Adipose tissue (tissue), 3 donors: ENCODE data around the gene WNT2. TPM values are rescaled to one million over a fixed set of nuclear protein-coding genes. Genes with fewer than 3 reads are reported as not detected.
"Not testable (repeated sequence)": the region's sequence is repeated elsewhere in the genome, so short reads cannot be mapped to it uniquely, and the experiment has no call there.

Experiments
- H3K27ac ChIP-seq: one replicate; pipeline ENCODE4 v1.5.1; 2013; ENCODE audit warnings: low read depth, low read length
- WGBS, 3 donors: extraction: QIAGEN DNeasy Blood & Tissue Kit; methylation state at CpG; one replicate each; pipeline ENCODE4 v1.1.7; 2013; 5-methylcytosine and 5-hydroxymethylcytosine counted together
- polyA plus RNA-seq, 3 donors: library from polyadenylated mRNA; stranded (reverse); fragments of 200-250 nt; gene quantifications; one replicate each; pipeline ENCODE4 v1.2.3, GENCODE V29; 2013
- donor health status: healthy with polysubstance abuse.
- donor health status: Bipolar disorder and iron deficiency.
- donor health status: healthy.

The WNT2 gene
- polyA plus RNA-seq, 3 donors: 0.13 to 1.0 (median 0.25) TPM

DNA sequence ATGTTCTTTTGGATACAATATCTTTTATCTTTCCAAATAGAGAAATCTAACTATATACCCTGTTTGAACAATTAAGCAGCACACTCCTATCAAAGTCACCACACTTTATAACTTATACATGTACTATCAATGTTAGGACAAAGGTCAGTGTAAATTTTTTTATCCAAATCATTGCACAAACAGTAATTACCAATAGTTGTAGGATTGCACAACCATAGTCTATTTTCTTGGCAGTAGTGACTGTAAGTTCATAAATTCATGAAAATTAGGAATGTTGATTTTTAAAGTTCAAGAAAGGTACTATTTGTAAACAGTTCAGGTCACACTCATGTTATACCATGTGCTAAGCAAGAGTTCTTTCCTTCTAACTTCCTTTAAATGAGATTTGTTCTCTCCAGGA is 9.3 kb downstream of the WNT2 start:
- no peak overlapping the region for H3K27ac ChIP-seq

DNA sequence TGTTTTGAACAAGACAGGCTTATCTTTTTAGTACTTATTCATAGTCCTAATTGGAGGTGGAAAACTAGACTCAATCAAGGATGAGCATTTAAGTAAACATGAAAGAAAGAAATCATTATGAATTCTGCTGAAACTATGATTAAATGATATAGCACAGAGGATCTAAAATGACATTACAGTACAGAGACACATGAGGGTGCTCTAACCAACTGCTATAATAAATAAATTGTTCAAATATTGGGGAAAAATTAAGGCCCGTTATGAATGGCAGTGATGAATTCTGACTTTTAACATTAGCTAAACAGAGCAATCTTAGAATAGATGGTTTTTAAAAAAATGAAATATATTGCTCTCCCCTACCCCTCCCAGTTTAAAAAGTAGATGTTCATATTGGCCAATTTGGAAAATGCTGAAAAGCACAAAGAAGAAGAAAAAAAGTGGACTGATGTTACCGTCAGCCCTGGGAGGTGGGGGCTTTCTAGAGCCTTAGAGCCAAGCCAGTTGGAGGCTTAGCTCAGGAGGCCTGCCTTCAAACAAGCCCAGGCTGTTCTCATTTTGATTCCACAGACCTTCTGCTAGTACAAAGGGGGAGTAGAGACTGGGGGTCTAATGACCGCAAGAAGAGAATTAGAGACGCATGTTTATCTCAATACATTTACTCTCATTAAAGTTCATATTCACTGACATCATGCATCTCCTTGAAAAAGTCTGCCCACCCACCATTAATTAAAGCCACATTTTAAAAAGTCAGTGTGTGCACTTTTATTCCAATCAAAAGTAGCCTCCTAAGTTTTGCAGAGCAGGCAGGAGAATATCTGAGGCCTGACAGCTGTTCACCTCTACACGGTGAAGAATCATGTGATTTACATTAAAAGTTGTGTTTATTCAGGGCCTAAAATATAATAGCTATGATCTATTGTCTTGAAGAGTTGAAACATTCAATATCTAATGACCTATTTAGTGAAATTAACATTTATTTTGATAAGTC is 10.0 kb downstream of the WNT2 start:
- no peak overlapping the region for H3K27ac ChIP-seq

DNA sequence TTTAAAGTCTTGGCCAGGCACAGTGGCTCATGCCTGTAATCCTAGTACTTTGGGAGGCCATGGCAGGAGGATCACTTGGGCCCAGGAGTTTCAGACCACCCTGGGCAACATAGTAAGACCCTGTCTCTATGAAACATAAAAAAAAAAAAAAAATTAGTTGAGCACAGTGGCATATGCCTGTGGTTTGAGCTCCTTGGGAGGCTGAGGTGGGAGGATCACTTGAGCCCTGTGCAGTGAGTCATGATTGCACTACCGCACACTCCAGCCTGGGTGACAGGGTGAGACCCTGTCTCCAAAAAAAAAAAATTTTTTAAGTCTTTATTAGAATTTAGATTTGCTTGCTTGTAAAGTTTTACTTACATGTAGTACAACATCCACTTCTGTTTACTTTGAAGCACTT is 14.0 kb downstream of the WNT2 start:
- 94 to 100% (median 96%) methylated on average over 1 of the region's 1 CpG for WGBS, 3 donors
- H3K27ac ChIP-seq: no peak overlapping the region

More for the DNA sequence above, 10.0 kb downstream of the WNT2 start:
- 64 to 70% (median 68%) methylated on average over 5 of the region's 5 CpGs for WGBS, 3 donors

DNA sequence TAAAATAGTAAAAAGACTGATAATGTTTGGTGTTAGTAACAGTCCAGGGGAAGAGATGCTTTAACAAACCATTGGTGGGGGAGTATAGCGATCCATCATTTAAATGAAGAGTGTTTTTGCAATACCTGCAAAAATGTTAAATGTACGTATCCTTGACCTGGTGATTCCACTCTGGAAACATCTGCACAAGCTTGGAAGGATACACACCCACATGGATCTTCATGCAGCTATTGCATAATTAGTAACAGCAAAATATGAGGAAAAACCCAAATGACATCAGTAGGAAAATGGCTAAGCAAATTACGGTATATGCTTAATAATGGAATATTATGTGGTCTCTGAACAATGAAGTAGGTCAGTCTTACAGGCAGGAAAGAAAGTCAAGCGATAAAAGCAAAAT is 20.5 kb downstream of the WNT2 start:
- WGBS, 3 donors: 85 to 89% (median 89%) methylated on average over 4 of the region's 4 CpGs
- no peak overlapping the region for H3K27ac ChIP-seq

DNA sequence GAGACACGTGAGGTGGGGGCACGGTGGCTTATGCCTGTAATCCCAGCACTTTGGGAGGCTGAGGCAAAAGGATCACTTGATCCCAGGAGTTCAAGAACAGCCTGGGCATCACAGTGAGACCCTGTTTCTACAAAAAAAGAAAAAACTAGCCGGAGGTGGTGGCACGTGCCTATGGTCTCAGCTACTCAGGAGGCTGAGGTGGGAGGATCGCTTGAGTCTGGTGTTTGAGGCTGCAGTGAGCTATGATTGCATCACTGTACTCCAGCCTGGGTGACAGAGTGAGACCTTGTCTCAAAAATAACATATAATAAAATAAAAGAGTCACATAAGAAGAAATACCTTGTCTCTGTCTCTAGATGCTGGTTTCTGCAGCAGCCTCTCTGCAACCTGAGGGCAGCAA is 22.4 kb downstream of the WNT2 start:
- 85 to 91% (median 86%) methylated on average over 5 of the region's 5 CpGs for WGBS, 3 donors

DNA sequence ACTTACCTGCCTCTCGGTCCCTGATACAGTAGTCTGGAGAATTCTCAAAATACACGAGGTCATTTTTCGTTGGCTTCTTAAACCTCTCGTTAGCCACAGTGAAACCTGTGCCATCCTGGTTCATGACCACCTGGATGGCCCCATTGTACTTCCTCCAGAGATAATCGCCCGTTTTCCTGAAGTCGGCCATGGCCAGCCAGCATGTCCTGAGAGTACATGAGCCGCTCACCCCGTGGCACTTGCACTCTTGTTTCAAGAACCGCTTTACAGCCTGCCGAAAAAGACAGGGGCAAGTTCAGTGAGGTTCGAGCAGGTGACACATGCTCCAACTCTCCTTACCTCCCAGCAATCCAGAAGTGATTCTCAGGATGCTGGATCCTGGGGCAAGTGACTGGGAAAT is 25.3 kb downstream of the WNT2 start:
- H3K27ac ChIP-seq: no peak overlapping the region
- WGBS, 3 donors: 84 to 89% (median 87%) methylated on average over 12 of the region's 12 CpGs

More for the DNA sequence above, 22.4 kb downstream of the WNT2 start:
- H3K27ac ChIP-seq: not testable (repeated sequence)

DNA sequence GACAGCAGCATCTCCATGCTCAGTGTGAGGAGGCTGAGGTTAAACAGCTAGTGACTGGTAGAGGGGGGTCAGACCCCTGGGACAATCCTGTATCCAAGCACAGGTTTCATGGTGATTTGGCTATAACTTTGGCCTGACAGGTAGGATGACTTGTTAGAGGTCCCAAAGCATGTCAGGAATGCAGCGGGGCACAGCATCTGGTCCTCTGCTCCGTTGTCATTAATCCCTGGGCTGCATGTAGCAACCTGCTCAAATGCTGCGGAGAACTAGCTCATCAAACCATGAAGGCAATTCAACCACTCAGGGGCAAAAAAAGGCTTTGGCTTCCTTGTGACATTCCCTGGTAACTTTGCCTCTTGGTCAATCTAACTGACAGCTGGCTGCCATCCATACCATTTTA is 26.8 kb downstream of the WNT2 start:
- H3K27ac ChIP-seq: no peak overlapping the region
- 49 to 76% (median 57%) methylated on average over 3 of the region's 3 CpGs for WGBS, 3 donors

DNA sequence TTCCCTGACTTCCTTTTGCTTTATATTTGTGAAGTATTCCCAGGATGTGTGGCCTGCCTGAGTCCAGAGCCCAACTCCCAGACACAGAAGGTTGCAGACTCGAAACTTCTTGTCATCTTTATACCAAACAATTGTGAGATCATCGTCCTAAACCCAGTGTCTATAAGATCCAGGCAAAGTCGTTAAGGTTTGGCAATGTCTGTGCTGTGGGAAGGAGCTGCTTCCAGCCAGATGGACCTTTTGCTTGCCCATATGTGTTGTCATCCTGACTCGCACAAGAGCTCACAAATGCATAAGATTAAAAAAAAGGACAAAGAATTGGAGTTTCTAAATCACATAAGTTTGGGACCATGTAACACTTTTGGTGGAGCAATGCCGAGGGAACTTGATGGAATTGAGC is 37.0 kb downstream of the WNT2 start:
- H3K27ac ChIP-seq: no peak overlapping the region
- 67 to 78% (median 70%) methylated on average over 5 of the region's 5 CpGs for WGBS, 3 donors

DNA sequence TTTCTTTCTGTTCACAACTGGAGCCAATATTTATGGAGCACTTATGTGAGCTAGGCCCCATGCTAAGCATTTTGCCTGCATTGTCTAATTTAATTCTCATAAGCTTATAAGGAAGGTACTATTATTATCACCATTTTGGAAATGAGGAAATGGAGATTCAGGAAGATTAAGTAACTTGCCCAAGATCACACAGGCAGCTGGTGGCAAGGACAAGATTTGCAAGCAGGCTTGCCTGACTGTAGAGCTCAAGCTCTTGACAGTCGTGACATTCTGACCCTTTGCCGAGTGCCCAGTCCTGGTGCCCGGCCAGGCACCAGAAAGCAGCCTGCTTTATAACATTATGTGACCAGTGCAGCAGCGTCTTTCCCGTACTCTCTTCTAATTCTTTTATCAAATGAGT is 38.2 kb downstream of the WNT2 start:
- WGBS, 3 donors: 80 to 87% (median 85%) methylated on average over 5 of the region's 5 CpGs

DNA sequence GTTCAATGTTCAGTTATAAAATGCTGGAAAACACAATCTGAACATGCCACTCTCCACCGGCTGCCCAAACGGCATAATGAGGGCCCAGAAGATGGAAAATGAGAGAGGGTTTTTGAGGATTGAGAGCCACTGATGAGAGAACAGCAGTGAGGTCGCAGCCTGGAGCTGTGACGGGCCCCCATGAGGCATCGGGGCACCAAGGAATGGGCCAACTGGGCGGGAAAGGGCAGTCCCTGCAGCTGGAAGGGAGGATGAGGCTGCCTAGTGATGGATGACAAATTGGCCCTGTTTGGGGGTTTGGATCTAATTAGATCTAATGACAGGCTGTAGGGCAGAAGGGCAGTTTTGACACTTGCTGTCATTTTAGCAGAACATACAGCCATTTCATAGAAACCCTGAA is 39.1 kb downstream of the WNT2 start:
- 84 to 92% (median 91%) methylated on average over 6 of the region's 6 CpGs for WGBS, 3 donors

More for the DNA sequence above, 38.2 kb downstream of the WNT2 start:
- H3K27ac ChIP-seq: no peak overlapping the region

DNA sequence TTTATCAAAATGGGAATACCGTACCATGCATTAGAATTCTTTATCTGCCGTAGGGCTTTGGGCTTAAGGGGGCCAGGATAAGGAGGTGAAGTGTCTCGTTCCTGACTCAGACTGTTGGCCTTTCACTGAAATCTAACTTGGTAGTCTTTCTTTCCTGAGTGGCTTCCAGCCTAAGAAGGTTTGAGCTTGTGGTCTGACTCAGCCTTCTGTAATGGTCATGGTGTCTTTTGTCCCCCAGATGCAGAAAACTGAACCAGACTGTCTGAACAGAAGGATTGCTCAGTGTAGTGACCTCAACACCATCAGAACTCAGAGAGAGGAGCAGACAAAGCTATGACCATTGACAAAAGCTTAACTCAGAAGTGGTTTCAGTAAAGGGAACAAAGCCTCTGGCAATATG is 39.5 kb downstream of the WNT2 start:
- WGBS, 3 donors: 75 to 87% (median 83%) methylated on average over 3 of the region's 3 CpGs
- H3K27ac ChIP-seq: no peak overlapping the region

More for the DNA sequence above, 39.1 kb downstream of the WNT2 start:
- H3K27ac ChIP-seq: no peak overlapping the region

DNA sequence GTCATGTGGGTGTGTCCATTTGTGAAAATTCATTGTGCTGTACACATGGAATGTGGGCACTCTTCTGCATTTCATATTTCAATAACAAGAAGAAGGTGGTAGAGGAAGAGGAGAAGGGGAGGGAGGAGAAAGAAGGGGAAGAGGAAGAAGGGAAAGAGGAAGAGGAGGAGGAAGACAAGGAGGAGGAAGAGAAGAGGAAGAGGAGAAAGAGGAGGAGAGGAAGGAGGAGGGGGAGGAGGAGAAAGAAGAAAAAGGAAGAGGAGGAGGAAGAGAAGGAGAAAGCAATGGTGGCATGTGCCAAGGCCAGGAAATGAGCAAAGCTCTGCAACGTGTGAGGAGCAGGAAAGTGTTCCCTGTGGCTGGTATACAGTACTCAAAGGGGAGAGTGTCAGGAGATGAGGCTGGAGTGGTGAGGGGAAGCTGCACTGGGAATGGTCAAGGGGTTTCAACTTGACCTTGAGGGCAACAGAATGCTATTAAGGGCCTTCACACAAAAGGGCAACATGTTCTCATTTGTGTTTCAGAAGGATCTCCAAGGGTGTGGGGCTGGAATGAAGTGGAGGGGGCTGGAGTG is 40.5 kb downstream of the WNT2 start:
- no peak overlapping the region for H3K27ac ChIP-seq
- 18 to 50% (median 43%) methylated on average over 1 of the region's 1 CpG for WGBS, 3 donors

DNA sequence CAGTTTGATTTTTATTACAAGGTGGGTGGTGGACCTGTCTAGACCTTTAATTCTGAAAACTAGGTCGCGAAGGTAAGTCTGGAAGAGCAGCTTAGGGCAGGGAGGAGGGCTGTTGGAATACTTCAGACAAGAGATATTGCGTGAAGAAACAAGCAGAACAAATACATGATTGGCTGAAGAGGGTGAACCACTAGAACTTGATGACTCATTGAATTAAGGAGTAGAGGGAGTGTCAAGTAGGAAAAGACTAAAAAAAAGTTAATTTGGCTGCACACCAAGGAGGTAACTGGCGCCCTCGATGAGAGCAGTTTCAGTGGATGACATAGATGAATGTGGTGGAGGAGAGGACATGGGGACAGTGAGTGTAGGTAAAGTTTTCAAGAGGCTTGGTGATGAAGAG is 41.3 kb downstream of the WNT2 start:
- H3K27ac ChIP-seq: no peak overlapping the region
- WGBS, 3 donors: 78 to 88% (median 85%) methylated on average over 5 of the region's 5 CpGs

DNA sequence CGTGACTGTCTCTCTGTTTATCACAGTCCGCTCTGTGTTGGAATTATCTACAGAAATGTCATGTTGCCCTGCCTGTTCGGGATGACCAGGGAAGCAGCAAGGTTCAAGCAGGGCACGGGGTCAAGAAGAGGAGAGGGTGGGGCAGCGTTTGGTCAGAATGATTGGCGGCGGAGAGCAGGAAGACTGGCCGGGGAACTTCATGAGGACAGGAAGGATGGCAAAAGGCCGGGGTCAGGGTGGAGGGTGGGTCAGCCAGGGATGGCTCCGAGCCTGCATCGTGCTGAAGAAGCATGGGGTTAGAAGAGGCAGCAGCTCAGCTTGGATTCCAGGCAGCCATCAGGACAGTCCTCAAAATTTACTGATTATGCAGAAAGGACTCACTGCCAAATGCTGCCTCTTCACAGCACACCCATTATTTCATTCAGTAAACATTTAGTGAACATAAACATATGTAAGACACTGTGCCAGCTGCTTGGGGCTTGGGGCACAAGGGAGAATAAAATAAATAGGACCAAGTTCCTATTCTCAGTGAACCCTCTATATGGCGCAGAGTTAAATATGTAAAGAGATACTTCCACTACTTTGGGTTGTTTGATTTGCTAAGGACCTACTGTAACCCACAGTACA is 42.8 kb downstream of the WNT2 start:
- WGBS, 3 donors: 54 to 65% (median 56%) methylated on average over 12 of the region's 12 CpGs
- no peak overlapping the region for H3K27ac ChIP-seq

DNA sequence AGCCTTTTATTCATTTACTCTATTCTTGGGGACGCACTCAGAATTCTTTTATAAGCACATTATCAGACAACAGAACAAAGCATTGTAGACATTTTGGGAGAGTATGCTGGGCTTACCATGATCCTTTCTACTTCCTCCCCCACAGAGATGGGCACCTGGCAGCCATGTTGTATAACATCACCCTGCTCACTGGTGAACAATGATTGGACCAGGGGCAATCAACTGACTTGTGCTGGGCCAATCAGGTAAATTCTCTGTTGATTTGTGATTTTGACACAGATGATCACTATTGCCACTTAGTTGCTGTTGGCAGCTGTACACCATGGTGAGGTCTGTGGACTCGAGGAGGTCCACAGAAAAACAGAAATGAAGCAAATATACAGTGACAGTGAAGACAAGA is 43.7 kb downstream of the WNT2 start:
- H3K27ac ChIP-seq: no peak overlapping the region
- WGBS, 3 donors: 78 to 90% (median 89%) methylated on average over 2 of the region's 2 CpGs

DNA sequence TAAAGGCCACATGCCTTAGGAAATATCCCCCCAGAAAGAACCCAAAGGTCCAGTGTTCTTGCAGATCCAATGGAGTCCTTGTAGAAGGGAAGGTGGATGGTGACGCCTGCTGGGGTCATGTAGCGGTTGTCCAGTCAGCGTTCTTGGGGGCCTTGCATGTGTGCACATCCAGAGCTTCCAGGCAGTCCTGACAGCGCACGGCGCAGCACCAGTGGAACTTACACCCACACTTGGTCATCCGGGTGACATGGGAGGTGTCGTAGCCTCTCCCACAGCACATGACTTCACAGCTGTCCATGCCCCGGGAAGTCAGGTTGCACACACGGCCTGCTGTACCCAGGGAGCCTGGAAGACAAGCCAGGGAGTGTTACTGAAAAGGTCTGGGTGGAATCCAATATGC is 44.8 kb downstream of the WNT2 start:
- WGBS, 3 donors: 94 to 96% (median 95%) methylated on average over 10 of the region's 10 CpGs

DNA sequence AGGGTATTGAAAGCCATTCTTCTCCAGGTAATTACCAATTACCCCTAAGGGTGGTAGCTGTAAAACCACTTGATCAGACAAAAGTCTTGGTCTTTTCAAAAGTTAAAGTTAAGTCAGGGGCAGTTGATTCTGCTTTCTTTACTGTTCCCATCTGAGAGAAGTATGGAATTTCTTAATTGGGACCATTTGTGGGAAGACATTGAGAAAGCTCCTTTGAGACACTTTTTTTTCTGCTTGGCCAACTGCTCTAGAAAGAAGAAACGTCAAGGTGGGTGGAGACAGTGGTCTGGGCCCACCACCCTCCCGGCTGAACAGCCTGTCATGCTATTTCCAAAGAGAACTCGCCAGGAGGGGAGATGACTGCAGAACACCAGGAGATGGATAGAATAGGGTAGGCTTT is 45.3 kb downstream of the WNT2 start:
- no peak overlapping the region for H3K27ac ChIP-seq
- WGBS, 3 donors: 80 to 82% (median 81%) methylated on average over 3 of the region's 3 CpGs

More for the DNA sequence above, 44.8 kb downstream of the WNT2 start:
- no peak overlapping the region for H3K27ac ChIP-seq

DNA sequence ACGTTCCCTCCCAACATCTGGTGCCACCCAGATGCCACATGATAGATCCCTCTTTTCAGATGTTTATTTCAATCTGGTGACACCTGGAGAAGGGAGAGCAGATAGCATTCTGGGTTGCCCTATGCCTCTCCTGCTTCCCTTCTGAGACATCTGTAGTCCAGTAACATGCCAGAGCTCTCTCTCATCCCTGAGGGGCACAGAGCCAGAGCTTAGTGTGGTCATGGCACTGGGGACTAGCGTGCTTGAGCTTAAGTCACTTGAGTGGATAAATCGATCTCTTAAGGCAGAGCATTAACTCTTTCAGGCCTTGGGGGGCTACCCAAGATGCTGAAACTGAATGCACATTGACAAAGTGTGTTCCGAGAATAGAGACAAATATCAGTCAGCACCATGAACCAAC is 47.9 kb downstream of the WNT2 start:
- 64 to 77% (median 71%) methylated on average over 4 of the region's 4 CpGs for WGBS, 3 donors

DNA sequence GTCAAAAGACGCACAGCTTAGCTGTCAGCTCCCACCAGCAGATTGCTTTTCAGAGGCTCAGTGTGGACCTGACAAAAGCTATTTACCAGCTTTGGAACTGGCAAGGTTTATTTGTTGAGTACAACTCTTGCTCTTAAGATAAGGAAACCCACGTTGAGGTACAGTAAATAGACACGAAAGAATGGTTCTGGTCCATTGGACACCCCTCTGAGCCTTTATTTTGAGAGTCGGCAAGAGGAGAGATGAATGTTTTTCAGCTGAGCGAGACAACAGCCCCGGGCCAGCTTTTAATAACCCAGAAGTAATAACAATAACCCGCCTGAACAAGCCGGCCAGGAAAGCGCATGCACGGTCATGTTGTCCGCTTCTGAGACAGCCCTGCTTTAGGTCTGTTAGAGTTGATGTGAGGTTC is 49.0 kb downstream of the WNT2 start:
- H3K27ac ChIP-seq: no peak overlapping the region
- 62 to 79% (median 74%) methylated on average over 11 of the region's 11 CpGs for WGBS, 3 donors

More for the DNA sequence above, 47.9 kb downstream of the WNT2 start:
- H3K27ac ChIP-seq: no peak overlapping the region
